HepG2 (cell line): Measurements from ENCODE around the gene PML. TPM values are rescaled to one million over a fixed set of nuclear protein-coding genes. Genes with fewer than 3 reads are reported as not detected.

Source experiments
- CBX5 ChIP-seq: sonication (generic); formaldehyde crosslinking; IDR thresholded peaks from 2 replicates; pipeline ENCODE4 v1.4.0; 2020; ENCODE audit warnings: missing genetic modification reagents, borderline replicate concordance
- CTCF ChIP-seq: sonication (generic); formaldehyde crosslinking; IDR thresholded peaks from 2 replicates; pipeline ENCODE4 v1.5.0; 2020; ENCODE audit warnings: mild to moderate bottlenecking, missing genetic modification reagents, moderate library complexity
- E2F1 ChIP-seq: sonication (generic); formaldehyde crosslinking; IDR thresholded peaks from 2 replicates; pipeline ENCODE4 v1.5.0; 2020; ENCODE audit warnings: missing genetic modification reagents
- EED ChIP-seq: sonication (generic); formaldehyde crosslinking; IDR thresholded peaks from 2 replicates; pipeline ENCODE4 v1.5.0; 2020; ENCODE audit warnings: mild to moderate bottlenecking, missing genetic modification reagents
- ERF ChIP-seq: IDR thresholded peaks from 2 replicates; pipeline ENCODE4 v1.6.1; 2018; ENCODE audit warnings: missing biosample characterization, missing genetic modification reagents
- HDAC2 ChIP-seq: sonication (generic); formaldehyde crosslinking; IDR thresholded peaks from 2 replicates; pipeline ENCODE4 v1.4.0; 2020; ENCODE audit warnings: missing genetic modification reagents
- HMGXB4 ChIP-seq, 2 experiments: sonication (generic) in 1 of 2; formaldehyde crosslinking in 1 of 2; IDR thresholded peaks; 2 replicates each; pipeline versions ENCODE4 v1.4.0 to v1.6.1; 2018 to 2020; ENCODE audit warnings: missing genetic modification reagents in 2 of 2, borderline replicate concordance in 1 of 2, low read depth in 1 of 2, mild to moderate bottlenecking in 1 of 2, missing biosample characterization in 1 of 2
- KDM2A ChIP-seq: sonication (generic); formaldehyde crosslinking; IDR thresholded peaks from 2 replicates; pipeline ENCODE4 v1.4.0; 2020; ENCODE audit warnings: low read depth, missing genetic modification reagents, borderline replicate concordance
- PATZ1 ChIP-seq: sonication (generic); formaldehyde crosslinking; IDR thresholded peaks from 2 replicates; pipeline ENCODE4 v1.4.0; 2020; ENCODE audit warnings: missing genetic modification reagents
- RAD21 ChIP-seq: fragments of 450-650 bp; formaldehyde crosslinking; IDR thresholded peaks from 2 replicates; pipeline ENCODE4 v1.5.0; 2020; ENCODE audit warnings: mild to moderate bottlenecking
- SMC3 ChIP-seq: IDR thresholded peaks from 2 replicates; pipeline ENCODE4 v1.6.1; 2011; ENCODE audit warnings: low read length, improper control_type of control experiment
- STAG1 ChIP-seq: sonication (generic); formaldehyde crosslinking; IDR thresholded peaks from 2 replicates; pipeline ENCODE4 v1.4.0; 2020; ENCODE audit warnings: missing genetic modification reagents
- XRCC5 ChIP-seq: fragments of 200-400 bp; formaldehyde crosslinking; optimal IDR thresholded peaks from 2 replicates; pipeline ENCODE3; 2017; ENCODE audit warnings: mild to moderate bottlenecking, low read length
- ZBTB49 ChIP-seq: sonication (generic); formaldehyde crosslinking; IDR thresholded peaks from 2 replicates; pipeline ENCODE4 v1.4.0; 2020; ENCODE audit warnings: missing genetic modification reagents, borderline replicate concordance
- ZNF619 ChIP-seq: sonication (generic); formaldehyde crosslinking; IDR thresholded peaks from 2 replicates; pipeline ENCODE4 v1.4.0; 2020; ENCODE audit warnings: mild to moderate bottlenecking, missing genetic modification reagents
- polyA plus RNA-seq, 8 experiments: library from polyadenylated mRNA; depleted of rRNA in 3 of 8; stranded (reverse) in 7 of 8; unstranded in 1 of 8; fragments of >200 nt; fragmentation: Illumina TruSeq in 4 of 8; extraction: Trizol in 4 of 8; gene quantifications; 2 replicates each; pipeline versions ENCODE4 v1.2.1 to v1.2.3, GENCODE V29; 2011 to 2016; ENCODE audit warnings: low read depth in 4 of 8, missing spikeins in 1 of 8, mixed read lengths in 1 of 8; ENCODE audit not compliant: insufficient read depth in 1 of 8
- total RNA-seq, 5 experiments: library from RNA; depleted of rRNA; stranded (reverse); fragments of >200 nt; fragmentation: Illumina TruSeq; extraction: Trizol; gene quantifications; 2 replicates each; pipeline ENCODE4 v1.2.3, GENCODE V29; 2016; ENCODE audit warnings: low read depth in 1 of 5

PML gene
- total and polyA plus RNA-seq, 2 of the 13 experiments (the other 11 are each of a cell fraction or from before 2014, with no cell fraction given), result 2.9 to 3.9 TPM

- TF ChIP-seq HMGXB4 (CRISPR knock-in tag; IDR thresholded peaks at IDR 0.05; ENCODE audit: borderline replicate concordance in 1 of 2, low read depth in 1 of 2), result peak; percentile 35 to 70; a peak in 3 of 4 replicates
- peak; percentile 53 for TF ChIP-seq STAG1
- TF ChIP-seq ZBTB49, result peak; percentile 32; the same call in 1 of the 2 replicates
- peak; percentile 90 for TF ChIP-seq CTCF
- TF ChIP-seq SMC3, result peak; percentile 82
- TF ChIP-seq EED (CRISPR knock-in tag), result peak; percentile 35; the same call in 1 of the 2 replicates
- peak; percentile 53; the same call in 1 of the 2 replicates for TF ChIP-seq ERF (CRISPR knock-in tag)
- TF ChIP-seq ZNF619, result 0 out of 2 replicates have a peak, but pooled peaks have one; percentile 45
- 0 out of 2 replicates have a peak, but pooled peaks have one; percentile 7 for TF ChIP-seq PATZ1 (CRISPR knock-in tag)
- TF ChIP-seq XRCC5, result peak; percentile 20
- no peak for TF ChIP-seq E2F1
- TF ChIP-seq KDM2A (CRISPR knock-in tag), result peak; percentile 37; the same call in 1 of the 2 replicates
- peak; percentile 30; the same call in 1 of the 2 replicates for TF ChIP-seq HDAC2 (CRISPR knock-in tag)
- TF ChIP-seq RAD21 (CRISPR knock-in tag), result peak; percentile 70
- 0 out of 2 replicates have a peak, but pooled peaks have one; percentile 17 for TF ChIP-seq CBX5 (CRISPR knock-in tag)
These were observed 29.8 kb upstream of the PML start (continued) for GRCh38 chr15:73964736-73965093.
